ENCODE results near the gene TENT4A. TPM values are rescaled to one million over a fixed set of nuclear protein-coding genes. Genes with fewer than 3 reads are reported as not detected.
"Not testable (repeated sequence)": the region's sequence is repeated elsewhere in the genome, so short reads cannot be mapped to it uniquely, and the experiment has no call there.

Gene TENT4A
- 10 to 100 TPM; 23.6 to 37.9 (median 26.9) TPM for polyA plus RNA-seq (ENCODE audit: insufficient read length in 3 of 3)
- long read RNA-seq, donor 1, full-length matches to known transcripts: 2 of 18 reads
- long read RNA-seq, donor 1, partial matches to known transcripts: 16 of 18 reads
- long read RNA-seq, donor 1, other reads (novel, unspliced or antisense): 0 of 18 reads
- long read RNA-seq, donor 2, full-length matches to known transcripts: 4 of 4 reads
- long read RNA-seq, donor 2, partial matches to known transcripts: 0 of 4 reads
- long read RNA-seq, donor 2, other reads (novel, unspliced or antisense): 0 of 4 reads
- long read RNA-seq, donor 3, full-length matches to known transcripts: 4 of 4 reads
- long read RNA-seq, donor 3, partial matches to known transcripts: 0 of 4 reads
- long read RNA-seq, donor 3, other reads (novel, unspliced or antisense): 0 of 4 reads
- long read RNA-seq, donor 4: 0 reads
- long read RNA-seq, donor 5: 0 reads
- long read RNA-seq, donor 6, full-length matches to known transcripts: 4 of 30 reads
- long read RNA-seq, donor 6, partial matches to known transcripts: 26 of 30 reads
- long read RNA-seq, donor 6, other reads (novel, unspliced or antisense): 0 of 30 reads
- long read RNA-seq, donor 7, partial matches to known transcripts: 0 of 1 reads
- long read RNA-seq, donor 7, other reads (novel, unspliced or antisense): 0 of 1 reads
- long read RNA-seq, donor 8: 0 reads
- long read RNA-seq, donor 9, full-length matches to known transcripts: 3 of 3 reads
- long read RNA-seq, donor 9, partial matches to known transcripts: 0 of 3 reads
- long read RNA-seq, donor 9, other reads (novel, unspliced or antisense): 0 of 3 reads
- long read RNA-seq, donor 10, full-length matches to known transcripts: 6 of 6 reads
- long read RNA-seq, donor 10, partial matches to known transcripts: 0 of 6 reads
- long read RNA-seq, donor 10, other reads (novel, unspliced or antisense): 0 of 6 reads
- long read RNA-seq, donor 11, full-length matches to known transcripts: 2 of 2 reads
- long read RNA-seq, donor 11, partial matches to known transcripts: 0 of 2 reads
- long read RNA-seq, donor 11, other reads (novel, unspliced or antisense): 0 of 2 reads
- long read RNA-seq, donor 12: 0 reads
- long read RNA-seq, donor 13: 0 reads
- long read RNA-seq, donor 14, full-length matches to known transcripts: 5 of 5 reads
- long read RNA-seq, donor 14, partial matches to known transcripts: 0 of 5 reads
- long read RNA-seq, donor 14, other reads (novel, unspliced or antisense): 0 of 5 reads
- long read RNA-seq, donor 15: 0 reads
- long read RNA-seq, donor 16, full-length matches to known transcripts: 6 of 6 reads
- long read RNA-seq, donor 16, partial matches to known transcripts: 0 of 6 reads
- long read RNA-seq, donor 16, other reads (novel, unspliced or antisense): 0 of 6 reads

GRCh38 chr5:6713274-6714225 lies at the start of gene TENT4A:
TSS of gene TENT4A (plus strand) at chr5:6713432. CDS start at chr5:6713984, 552 bp downstream.
- DNase-seq (ENCODE audit: extremely low read depth in 1 of 11, low read depth in 9 of 11, low spot score in 4 of 11): peak in 1 of 11 donors; percentile 9

GRCh38 chr5:6666762-6667161 lies 46.5 kb upstream of the TENT4A start:
- no peak for DNase-seq (ENCODE audit: extremely low read depth in 1 of 11, low read depth in 9 of 11, low spot score in 4 of 11)

GRCh38 chr5:6667648-6668047 lies 45.6 kb upstream of the TENT4A start:
- DNase-seq (ENCODE audit: extremely low read depth in 1 of 11, low read depth in 9 of 11, low spot score in 4 of 11): no peak

GRCh38 chr5:6668717-6669116 lies 44.5 kb upstream of the TENT4A start:
- DNase-seq (ENCODE audit: extremely low read depth in 1 of 11, low read depth in 9 of 11, low spot score in 4 of 11): not testable (repeated sequence)

- no peak for DNase-seq (ENCODE audit: extremely low read depth in 1 of 11, low read depth in 9 of 11, low spot score in 4 of 11)
Observed at GRCh38 chr5:6673031-6673430, 40.2 kb upstream of the TENT4A start.

- no peak for DNase-seq (ENCODE audit: extremely low read depth in 1 of 11, low read depth in 9 of 11, low spot score in 4 of 11)
Observed at GRCh38 chr5:6673963-6674362, 39.3 kb upstream of the TENT4A start.

GRCh38 chr5:6674421-6674820 lies 38.8 kb upstream of the TENT4A start:
- no peak for DNase-seq (ENCODE audit: extremely low read depth in 1 of 11, low read depth in 9 of 11, low spot score in 4 of 11)

GRCh38 chr5:6674886-6675285 lies 38.3 kb upstream of the TENT4A start:
- no peak for DNase-seq (ENCODE audit: extremely low read depth in 1 of 11, low read depth in 9 of 11, low spot score in 4 of 11)

GRCh38 chr5:6675784-6676491 lies 37.3 kb upstream of the TENT4A start:
- no peak for DNase-seq (ENCODE audit: extremely low read depth in 1 of 11, low read depth in 9 of 11, low spot score in 4 of 11)

GRCh38 chr5:6676702-6677101 lies 36.5 kb upstream of the TENT4A start:
- no peak for DNase-seq (ENCODE audit: extremely low read depth in 1 of 11, low read depth in 9 of 11, low spot score in 4 of 11)

GRCh38 chr5:6678385-6678784 lies 34.8 kb upstream of the TENT4A start:
- DNase-seq (ENCODE audit: extremely low read depth in 1 of 11, low read depth in 9 of 11, low spot score in 4 of 11): no peak

GRCh38 chr5:6680922-6681321 lies 32.3 kb upstream of the TENT4A start:
- DNase-seq (ENCODE audit: extremely low read depth in 1 of 11, low read depth in 9 of 11, low spot score in 4 of 11): no peak

GRCh38 chr5:6681682-6682081 lies 31.6 kb upstream of the TENT4A start:
- DNase-seq (ENCODE audit: extremely low read depth in 1 of 11, low read depth in 9 of 11, low spot score in 4 of 11): no peak

GRCh38 chr5:6682239-6682638 lies 31.0 kb upstream of the TENT4A start:
- DNase-seq (ENCODE audit: extremely low read depth in 1 of 11, low read depth in 9 of 11, low spot score in 4 of 11): no peak

GRCh38 chr5:6683241-6683640 lies 30.0 kb upstream of the TENT4A start:
- no peak for DNase-seq (ENCODE audit: extremely low read depth in 1 of 11, low read depth in 9 of 11, low spot score in 4 of 11)

- DNase-seq (ENCODE audit: extremely low read depth in 1 of 11, low read depth in 9 of 11, low spot score in 4 of 11): no peak
Observed at GRCh38 chr5:6684075-6684474, 29.2 kb upstream of the TENT4A start.

- no peak for DNase-seq (ENCODE audit: extremely low read depth in 1 of 11, low read depth in 9 of 11, low spot score in 4 of 11)
Observed at GRCh38 chr5:6686501-6686900, 26.7 kb upstream of the TENT4A start.
